GM19397 (cell line): Measurements from ENCODE around the gene ZFP2.

Experiments used
- ATAC-seq: cut with Tn5 transposase; IDR thresholded peaks from one replicate; pipeline ENCODE4 v1.9.1; 2021; ENCODE audit warnings: mild to moderate bottlenecking, moderate library complexity; ENCODE audit not compliant: unreplicated experiment

Gene ZFP2

GRCh38 chr5:178965465-178966055, 69.8 kb downstream of the ZFP2 start:
- no peak for ATAC-seq

GRCh38 chr5:178981381-178981780, 85.7 kb downstream of the ZFP2 start:
- no peak for ATAC-seq
